Esophagus (tissue), 2 donors: ENCODE data around the gene LRRN4CL. TPM values are rescaled to one million over a fixed set of nuclear protein-coding genes. Genes with fewer than 3 reads are reported as not detected.
A peak's percentile ranks its signal among the peaks of the same experiment; 100 is the strongest.

Source experiments
- H3K27ac ChIP-seq, 2 donors: one replicate each; pipeline ENCODE4 v1.5.1; 2013; ENCODE audit warnings: low read depth in 2 of 2, mild to moderate bottlenecking in 2 of 2, inconsistent platforms in 1 of 2, low read length in 1 of 2, moderate library complexity in 1 of 2
- H3K27me3 ChIP-seq, 2 donors: one replicate each; pipeline ENCODE4 v1.6.1; 2013; ENCODE audit warnings: low read length in 2 of 2, control low read depth in 1 of 2, mild to moderate bottlenecking in 1 of 2; ENCODE audit not compliant: insufficient read depth in 2 of 2, control insufficient read depth in 1 of 2
- H3K36me3 ChIP-seq, 2 donors: one replicate each; pipeline ENCODE4 v1.6.1; 2013; ENCODE audit warnings: low read length in 1 of 2; ENCODE audit not compliant: control insufficient read depth in 2 of 2, insufficient read depth in 2 of 2
- H3K4me1 ChIP-seq, 2 donors: one replicate each; pipeline ENCODE4 v1.6.1; 2013; ENCODE audit warnings: low read length in 1 of 2; ENCODE audit not compliant: control insufficient read depth in 2 of 2, insufficient read depth in 2 of 2
- H3K4me3 ChIP-seq, 2 donors: one replicate each; pipeline ENCODE4 v1.5.1; 2013; ENCODE audit warnings: low read length in 2 of 2, mild to moderate bottlenecking in 2 of 2, low read depth in 1 of 2, moderate library complexity in 1 of 2
- H3K9me3 ChIP-seq, 2 donors: one replicate each; pipeline ENCODE4 v1.6.1; 2013; ENCODE audit warnings: mild to moderate bottlenecking in 2 of 2, low read depth in 1 of 2, low read length in 1 of 2, moderate library complexity in 1 of 2; ENCODE audit not compliant: control insufficient read depth in 2 of 2, insufficient read depth in 1 of 2
- WGBS, 2 donors: extraction: QIAGEN DNeasy Blood & Tissue Kit; methylation state at CpG; one replicate each; pipeline ENCODE4 v1.1.7; 2013; 5-methylcytosine and 5-hydroxymethylcytosine counted together
- polyA plus RNA-seq, 2 donors: library from polyadenylated mRNA; stranded (reverse); fragments of 200-250 nt; gene quantifications; one replicate each; pipeline ENCODE4 v1.2.3, GENCODE V29; 2013
- donor health status: healthy with polysubstance abuse.
- donor health status: Bipolar disorder and iron deficiency.

LRRN4CL gene
- polyA plus RNA-seq, 2 donors = 1.4 to 2.4 TPM

GRCh38 chr11:62645671-62645945, 43.7 kb downstream of the LRRN4CL start:
- peak overlapping the region in 1 of 2 donors; percentile 94 for H3K27ac ChIP-seq
- peaks cover 10 to 25% of the 10 kb centered on the region in 2 donors for H3K36me3 ChIP-seq
- H3K4me1 ChIP-seq = peaks cover 0 to 11% of the 10 kb centered on the region in 2 donors
- no peaks in the 10 kb centered on the region for H3K27me3 ChIP-seq
- WGBS, 2 donors = 12 to 13% methylated on average over 11 of the region's 11 CpGs
- no peaks in the 10 kb centered on the region for H3K9me3 ChIP-seq
- H3K4me3 ChIP-seq = peak overlapping the region; percentile 82 to 85

GRCh38 chr11:62644220-62644619, 45.1 kb downstream of the LRRN4CL start:
- 84% methylated on average over 8 of the region's 8 CpGs for WGBS, 2 donors
- peaks cover 0 to 11% of the 10 kb centered on the region in 2 donors for H3K4me1 ChIP-seq
- no peaks in the 10 kb centered on the region for H3K27me3 ChIP-seq
- H3K36me3 ChIP-seq = peaks cover 10 to 20% of the 10 kb centered on the region in 2 donors
- H3K9me3 ChIP-seq = no peaks in the 10 kb centered on the region
- H3K27ac ChIP-seq = no peak overlapping the region
- H3K4me3 ChIP-seq = no peak overlapping the region

Other genes starting within 250 kb of the LRRN4CL start
- gene AHNAK, start 142.7 kb downstream of the LRRN4CL start, polyA plus RNA-seq = 100 to 1,000 TPM; 168 to 195 TPM
- 1,000 to 10,000 TPM in 1 of 2 donors, 100 to 1,000 TPM in 1; 884 to 1,495 TPM for gene EEF1G, start 115.6 kb downstream of the LRRN4CL start, polyA plus RNA-seq
- 10 to 100 TPM in 1 of 2 donors, 1 to 10 TPM in 1; 9.0 to 15.2 TPM for gene TUT1, start 98.0 kb downstream of the LRRN4CL start, polyA plus RNA-seq
- 10 to 100 TPM; 76.2 to 90.4 TPM for gene MTA2, start 87.7 kb downstream of the LRRN4CL start, polyA plus RNA-seq
- gene EML3, start 76.8 kb downstream of the LRRN4CL start, polyA plus RNA-seq = 100 to 1,000 TPM in 1 of 2 donors, 10 to 100 TPM in 1; 79.0 to 107 TPM
- gene ROM1, start 76.3 kb downstream of the LRRN4CL start, polyA plus RNA-seq = 10 to 100 TPM in 1 of 2 donors, 1 to 10 TPM in 1; 7.4 to 10.5 TPM
- 10 to 100 TPM; 14.9 to 25.4 TPM for gene B3GAT3, start 67.5 kb downstream of the LRRN4CL start, polyA plus RNA-seq
- gene GANAB, start 42.9 kb downstream of the LRRN4CL start, polyA plus RNA-seq = 10 to 100 TPM; 59.8 to 71.6 TPM
- gene INTS5, start 36.2 kb downstream of the LRRN4CL start, polyA plus RNA-seq = 10 to 100 TPM in 1 of 2 donors, 1 to 10 TPM in 1; 4.8 to 10.1 TPM
- 10 to 100 TPM; 71.9 to 96.9 TPM for gene C11orf98, start 24.3 kb downstream of the LRRN4CL start, polyA plus RNA-seq
- 10 to 100 TPM; 15.4 to 32.2 TPM for gene CSKMT, start 24.2 kb downstream of the LRRN4CL start, polyA plus RNA-seq
- 10 to 100 TPM; 16.5 to 23.2 TPM for gene UQCC3, start 17.9 kb downstream of the LRRN4CL start, polyA plus RNA-seq
- 1 to 10 TPM; 2.7 to 5.2 TPM for gene LBHD1, start 17.3 kb downstream of the LRRN4CL start, polyA plus RNA-seq
- 100 to 1,000 TPM; 109 to 127 TPM for gene UBXN1, start 10.5 kb downstream of the LRRN4CL start, polyA plus RNA-seq
- gene BSCL2, start 17.9 kb upstream of the LRRN4CL start, polyA plus RNA-seq = 10 to 100 TPM; 33.9 to 58.9 TPM
- under 1 TPM; 0.04 to 0.24 TPM for gene GNG3, start 18.1 kb upstream of the LRRN4CL start, polyA plus RNA-seq
- gene HNRNPUL2, start 37.9 kb upstream of the LRRN4CL start, polyA plus RNA-seq = 10 to 100 TPM; 27.5 to 27.9 TPM
- 10 to 100 TPM; 13.3 to 31.1 TPM for gene TTC9C, start 39.0 kb upstream of the LRRN4CL start, polyA plus RNA-seq
- 1 to 10 TPM; 1.9 to 4.0 TPM for gene ZBTB3, start 64.6 kb upstream of the LRRN4CL start, polyA plus RNA-seq
- gene POLR2G, start 72.0 kb upstream of the LRRN4CL start, polyA plus RNA-seq = 10 to 100 TPM; 43.2 to 94.0 TPM
- 10 to 100 TPM; 17.0 to 21.6 TPM for gene TAF6L, start 81.9 kb upstream of the LRRN4CL start, polyA plus RNA-seq
- 10 to 100 TPM; 30.5 to 41.2 TPM for gene TMEM179B, start 97.9 kb upstream of the LRRN4CL start, polyA plus RNA-seq
- 10 to 100 TPM; 13.8 to 19.7 TPM for gene TMEM223, start 102.5 kb upstream of the LRRN4CL start, polyA plus RNA-seq
- gene NXF1, start 115.9 kb upstream of the LRRN4CL start, polyA plus RNA-seq = 10 to 100 TPM; 77.9 to 84.7 TPM
- gene STX5, start 142.5 kb upstream of the LRRN4CL start, polyA plus RNA-seq = 10 to 100 TPM; 14.5 to 25.2 TPM
- not detected for gene TEX54, start 143.3 kb upstream of the LRRN4CL start, polyA plus RNA-seq
- 10 to 100 TPM; 44.0 to 44.6 TPM for gene WDR74, start 150.1 kb upstream of the LRRN4CL start, polyA plus RNA-seq
- 100 to 1,000 TPM in 1 of 2 donors, 10 to 100 TPM in 1; 90.5 to 146 TPM for gene SLC3A2, start 191.4 kb upstream of the LRRN4CL start, polyA plus RNA-seq
- under 1 TPM in 1 of 2 donors, not detected in 1; 0.01 TPM for gene CHRM1, start 231.8 kb upstream of the LRRN4CL start, polyA plus RNA-seq